K562 (cell line): Measurements from ENCODE around the gene DZIP1. TPM values are rescaled to one million over a fixed set of nuclear protein-coding genes. Genes with fewer than 3 reads are reported as not detected.

ENCODE experiments used
- ARID1B ChIP-seq: fragments of 450-650 bp; IDR thresholded peaks from 2 replicates; pipeline ENCODE4 v1.6.1; 2016; ENCODE audit warnings: antibody characterized with exemption, mild to moderate bottlenecking, inconsistent platforms
- BRCA1 ChIP-seq, 2 experiments: fragments of 450-650 bp in 1 of 2; sonication (generic) in 1 of 2; formaldehyde crosslinking in 1 of 2; IDR thresholded peaks; 2 replicates each; pipeline versions ENCODE4 v1.5.0 to v1.6.1; 2017 to 2020; ENCODE audit warnings: mild to moderate bottlenecking in 1 of 2, missing genetic modification reagents in 1 of 2
- C11orf30 ChIP-seq: fragments of 450-650 bp; IDR thresholded peaks from 2 replicates; pipeline ENCODE4 v1.6.1; 2016; ENCODE audit warnings: low read depth, mild to moderate bottlenecking
- CC2D1A ChIP-seq: fragments of 450-650 bp; IDR thresholded peaks from 2 replicates; pipeline ENCODE4 v1.6.1; 2017; ENCODE audit warnings: mild to moderate bottlenecking
- HCFC1 ChIP-seq: IDR thresholded peaks from 2 replicates; pipeline ENCODE4 v1.6.1; 2012; ENCODE audit warnings: low read depth, low read length, improper control_type of control experiment
- ILF3 ChIP-seq: fragments of 450-650 bp; IDR thresholded peaks from 2 replicates; pipeline ENCODE4 v1.6.1; 2018; ENCODE audit warnings: antibody characterized with exemption, mild to moderate bottlenecking, moderate library complexity, borderline replicate concordance
- JUND ChIP-seq, 2 experiments: IDR thresholded peaks; 2 replicates in 1 of 2; 3 replicates in 1 of 2; pipeline ENCODE4 v1.6.1; 2011; ENCODE audit warnings: borderline replicate concordance in 2 of 2, low read depth in 2 of 2, low read length in 2 of 2, improper control_type of control experiment in 1 of 2, missing biosample characterization in 1 of 2, missing genetic modification characterization in 1 of 2, missing genetic modification reagents in 1 of 2
- L3MBTL2 ChIP-seq: fragments of 450-650 bp; IDR thresholded peaks from 2 replicates; pipeline ENCODE4 v1.6.1; 2016; ENCODE audit warnings: mild to moderate bottlenecking, moderate library complexity
- NEUROD1 ChIP-seq: fragments of 150-350 bp; IDR thresholded peaks from 2 replicates; pipeline ENCODE4 v1.6.1; 2014; ENCODE audit warnings: borderline replicate concordance, low read length, low read depth; ENCODE audit not compliant: partially characterized antibody
- PHB2 ChIP-seq: fragments of 450-650 bp; IDR thresholded peaks from 2 replicates; pipeline ENCODE4 v1.6.1; 2017; ENCODE audit warnings: low read depth
- SAFB ChIP-seq: fragments of 200-400 bp; formaldehyde crosslinking; IDR thresholded peaks from 2 replicates; pipeline ENCODE4 v1.6.1; 2017; ENCODE audit warnings: low read depth, low read length, borderline replicate concordance
- SRSF9 ChIP-seq: fragments of 200-400 bp; formaldehyde crosslinking; IDR thresholded peaks from 2 replicates; pipeline ENCODE4 v1.6.1; 2017; ENCODE audit warnings: low read depth, low read length, borderline replicate concordance
- YY1 ChIP-seq, 3 experiments: IDR thresholded peaks; 2 replicates each; pipeline ENCODE4 v1.6.1; 2011; ENCODE audit warnings: low read length in 2 of 3, mild to moderate bottlenecking in 2 of 3, moderate library complexity in 2 of 3, borderline replicate concordance in 1 of 3, control low read depth in 1 of 3, low read depth in 1 of 3; ENCODE audit not compliant: insufficient read depth in 3 of 3, insufficient replicate concordance in 2 of 3, control insufficient read depth in 1 of 3, insufficient read length in 1 of 3; ENCODE audit errors: extremely low read depth in 1 of 3
- ZNF41 ChIP-seq: fragments of 250-450 bp; sonication (Bioruptor Pico); conservative IDR thresholded peaks from 2 replicates; pipeline ENCODE4 v1.4.0; 2020; ENCODE audit warnings: mild to moderate bottlenecking
- ZNF584 ChIP-seq: fragments of 200-800 bp; sonication (Bioruptor generic); IDR thresholded peaks from 2 replicates; pipeline ENCODE4 v1.6.1; 2016; ENCODE audit warnings: low read depth, mild to moderate bottlenecking, missing genetic modification characterization, missing compliant biosample characterization
- ZNF77 ChIP-seq: fragments of 250-450 bp; sonication (Bioruptor Pico); IDR thresholded peaks from 2 replicates; pipeline ENCODE4 v1.5.0; 2020
- ZNF785 ChIP-seq: fragments of 250-450 bp; sonication (Bioruptor Pico); IDR thresholded peaks from 2 replicates; pipeline ENCODE4 v1.4.0; 2020; ENCODE audit warnings: mild to moderate bottlenecking
- polyA plus RNA-seq, 8 experiments: library from polyadenylated mRNA; depleted of rRNA in 4 of 8; stranded (reverse) in 5 of 8; unstranded in 3 of 8; fragments of >200 nt; fragmentation: Nextera tagmentation in 2 of 8; fragmentation: Illumina TruSeq in 1 of 8; extraction: Ambion mirVana in 2 of 8; extraction: Trizol in 1 of 8; gene quantifications; 2 replicates each; pipeline versions ENCODE4 v1.2.1 to v1.2.3, GENCODE V29; 2011 to 2014; ENCODE audit warnings: inconsistent platforms in 1 of 8, missing spikeins in 1 of 8
- total RNA-seq, 7 experiments: library from RNA; depleted of rRNA in 6 of 7; stranded (reverse); fragments of >200 nt in 6 of 7; fragmentation: Illumina TruSeq in 2 of 7; extraction: Trizol in 2 of 7; gene quantifications; 2 replicates each; pipeline versions ENCODE4 v1.2.1 to v1.2.3, GENCODE V29; 2011 to 2021; ENCODE audit warnings: low replicate concordance in 1 of 7
- TF ChIP-seq, protein P1 (sequence below): IDR thresholded peaks from 2 replicates; pipeline ENCODE4 v1.6.1; 2014; ENCODE audit warnings: antibody characterized with exemption
- TF ChIP-seq, protein P2 (sequence below): fragments of 450-650 bp; conservative IDR thresholded peaks from 2 replicates; pipeline ENCODE4 v1.6.1; 2016; ENCODE audit warnings: missing genetic modification characterization, low read depth, mild to moderate bottlenecking, control low read depth, missing compliant biosample characterization
- TF ChIP-seq, protein P3 (sequence below): fragments of 250-450 bp; sonication (Bioruptor Pico); IDR thresholded peaks from 2 replicates; pipeline ENCODE4 v1.6.1; 2021; ENCODE audit warnings: mild to moderate bottlenecking
- TF ChIP-seq, protein P4 (sequence below), 3 experiments: IDR thresholded peaks in 2 of 3; conservative IDR thresholded peaks in 1 of 3; 2 replicates each; pipeline ENCODE4 v1.5.1; 2011 to 2012; ENCODE audit warnings: low read length in 3 of 3, mild to moderate bottlenecking in 3 of 3, control low read depth in 2 of 3, improper control_type of control experiment in 1 of 3, inconsistent platforms in 1 of 3, low read depth in 1 of 3, mixed read lengths in 1 of 3, moderate library complexity in 1 of 3; ENCODE audit not compliant: insufficient read depth in 2 of 3

DZIP1 gene
- total and polyA plus RNA-seq, 9 of the 15 experiments (the other 6 are each of a cell fraction or from before 2014, with no cell fraction given): 0.07 TPM; not detected in 8

DNA sequence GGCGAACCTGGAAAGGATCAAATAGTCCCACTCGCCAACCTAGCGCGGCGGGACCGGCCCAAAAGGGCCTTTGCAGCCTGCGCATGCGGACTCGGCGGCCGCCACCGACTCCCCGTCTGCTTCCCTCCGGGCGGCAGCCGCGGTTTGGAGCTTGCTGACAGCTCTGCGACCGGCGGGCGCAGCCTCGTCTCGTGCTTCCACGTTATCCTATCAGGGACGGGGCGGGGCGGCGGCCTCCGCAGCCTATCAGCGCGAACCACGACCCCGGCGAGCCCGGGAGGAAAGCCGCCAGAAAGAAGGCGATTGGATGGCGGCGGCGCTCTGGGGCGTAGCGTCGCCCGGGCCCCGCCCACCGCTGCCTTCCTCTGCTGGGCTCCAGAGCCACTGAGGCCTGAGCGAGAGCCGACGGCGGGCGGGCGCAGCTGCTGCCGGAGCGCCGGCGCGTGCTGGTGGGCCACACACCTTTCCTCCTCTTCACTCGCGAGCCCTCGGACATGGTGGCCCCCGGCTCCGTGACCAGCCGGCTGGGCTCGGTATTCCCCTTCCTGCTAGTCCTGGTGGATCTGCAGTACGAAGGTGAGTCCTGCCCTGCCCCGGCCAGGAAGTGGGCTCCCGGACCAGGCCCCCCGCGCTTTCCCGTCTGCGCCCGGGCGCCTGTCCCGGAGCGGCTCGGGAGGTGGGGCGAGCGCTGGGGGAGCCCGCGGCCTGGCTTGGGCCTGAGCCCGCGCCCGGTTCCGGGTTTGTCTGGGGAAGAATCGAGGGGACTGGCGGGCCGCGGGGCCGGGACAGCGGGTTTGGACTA, 32.5 kb upstream of the DZIP1 start, which contains the start of gene DNAJC3 (continued):
- TF ChIP-seq L3MBTL2 (peak; percentile 95), ARID1B (no peak), JUND (IDR thresholded peaks at IDR 0.05; ENCODE audit: borderline replicate concordance, low read depth, low read length) (no peak; the same call in 1 of the 2 replicates), JUND (tag; IDR thresholded peaks at IDR 0.05; ENCODE audit: borderline replicate concordance, low read depth, low read length) (no peak), PHB2 (no peak), ZNF41 (no peak), HCFC1 (peak; percentile 37; the same call in 1 of the 2 replicates), ILF3 (no peak), CC2D1A (no peak), ZNF77 (no peak), SRSF9 (no peak), ZNF785 (CRISPR knock-in tag) (no peak), C11orf30 (no peak), BRCA1 (IDR thresholded peaks at IDR 0.05) (no peak), BRCA1 (CRISPR knock-in tag; IDR thresholded peaks at IDR 0.05) (no peak), SAFB (no peak), ZNF584 (CRISPR knock-in tag) (no peak), NEUROD1 (peak; percentile 35), YY1 (IDR thresholded peaks at IDR 0.05; ENCODE audit: borderline replicate concordance in 1 of 3, control insufficient read depth in 1 of 3, extremely low read depth in 1 of 3, insufficient read depth in 3 of 3, insufficient read length in 1 of 3, insufficient replicate concordance in 2 of 3, low read depth in 1 of 3, low read length in 2 of 3) (peak in 2 of 3 experiments; percentile 54 to 63)
- TF ChIP-seq, protein P1, sequence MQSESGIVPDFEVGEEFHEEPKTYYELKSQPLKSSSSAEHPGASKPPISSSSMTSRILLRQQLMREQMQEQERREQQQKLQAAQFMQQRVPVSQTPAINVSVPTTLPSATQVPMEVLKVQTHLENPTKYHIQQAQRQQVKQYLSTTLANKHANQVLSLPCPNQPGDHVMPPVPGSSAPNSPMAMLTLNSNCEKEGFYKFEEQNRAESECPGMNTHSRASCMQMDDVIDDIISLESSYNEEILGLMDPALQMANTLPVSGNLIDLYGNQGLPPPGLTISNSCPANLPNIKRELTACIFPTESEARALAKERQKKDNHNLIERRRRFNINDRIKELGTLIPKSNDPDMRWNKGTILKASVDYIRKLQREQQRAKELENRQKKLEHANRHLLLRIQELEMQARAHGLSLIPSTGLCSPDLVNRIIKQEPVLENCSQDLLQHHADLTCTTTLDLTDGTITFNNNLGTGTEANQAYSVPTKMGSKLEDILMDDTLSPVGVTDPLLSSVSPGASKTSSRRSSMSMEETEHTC: 0 out of 2 replicates have a peak, but pooled peaks have one; percentile 42
- TF ChIP-seq, protein P2, sequence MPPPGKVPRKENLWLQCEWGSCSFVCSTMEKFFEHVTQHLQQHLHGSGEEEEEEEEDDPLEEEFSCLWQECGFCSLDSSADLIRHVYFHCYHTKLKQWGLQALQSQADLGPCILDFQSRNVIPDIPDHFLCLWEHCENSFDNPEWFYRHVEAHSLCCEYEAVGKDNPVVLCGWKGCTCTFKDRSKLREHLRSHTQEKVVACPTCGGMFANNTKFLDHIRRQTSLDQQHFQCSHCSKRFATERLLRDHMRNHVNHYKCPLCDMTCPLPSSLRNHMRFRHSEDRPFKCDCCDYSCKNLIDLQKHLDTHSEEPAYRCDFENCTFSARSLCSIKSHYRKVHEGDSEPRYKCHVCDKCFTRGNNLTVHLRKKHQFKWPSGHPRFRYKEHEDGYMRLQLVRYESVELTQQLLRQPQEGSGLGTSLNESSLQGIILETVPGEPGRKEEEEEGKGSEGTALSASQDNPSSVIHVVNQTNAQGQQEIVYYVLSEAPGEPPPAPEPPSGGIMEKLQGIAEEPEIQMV (tag): no peak
- TF ChIP-seq, protein P3, sequence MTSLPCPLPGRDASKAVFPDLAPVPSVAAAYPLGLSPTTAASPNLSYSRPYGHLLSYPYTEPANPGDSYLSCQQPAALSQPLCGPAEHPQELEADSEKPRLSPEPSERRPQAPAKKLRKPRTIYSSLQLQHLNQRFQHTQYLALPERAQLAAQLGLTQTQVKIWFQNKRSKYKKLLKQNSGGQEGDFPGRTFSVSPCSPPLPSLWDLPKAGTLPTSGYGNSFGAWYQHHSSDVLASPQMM: no peak
- TF ChIP-seq, protein P4, sequence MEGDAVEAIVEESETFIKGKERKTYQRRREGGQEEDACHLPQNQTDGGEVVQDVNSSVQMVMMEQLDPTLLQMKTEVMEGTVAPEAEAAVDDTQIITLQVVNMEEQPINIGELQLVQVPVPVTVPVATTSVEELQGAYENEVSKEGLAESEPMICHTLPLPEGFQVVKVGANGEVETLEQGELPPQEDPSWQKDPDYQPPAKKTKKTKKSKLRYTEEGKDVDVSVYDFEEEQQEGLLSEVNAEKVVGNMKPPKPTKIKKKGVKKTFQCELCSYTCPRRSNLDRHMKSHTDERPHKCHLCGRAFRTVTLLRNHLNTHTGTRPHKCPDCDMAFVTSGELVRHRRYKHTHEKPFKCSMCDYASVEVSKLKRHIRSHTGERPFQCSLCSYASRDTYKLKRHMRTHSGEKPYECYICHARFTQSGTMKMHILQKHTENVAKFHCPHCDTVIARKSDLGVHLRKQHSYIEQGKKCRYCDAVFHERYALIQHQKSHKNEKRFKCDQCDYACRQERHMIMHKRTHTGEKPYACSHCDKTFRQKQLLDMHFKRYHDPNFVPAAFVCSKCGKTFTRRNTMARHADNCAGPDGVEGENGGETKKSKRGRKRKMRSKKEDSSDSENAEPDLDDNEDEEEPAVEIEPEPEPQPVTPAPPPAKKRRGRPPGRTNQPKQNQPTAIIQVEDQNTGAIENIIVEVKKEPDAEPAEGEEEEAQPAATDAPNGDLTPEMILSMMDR (IDR thresholded peaks at IDR 0.05 in 2 of 3, conservative IDR thresholded peaks at IDR 0.05 in 1 of 3; ENCODE audit: insufficient read depth in 2 of 3, low read depth in 1 of 3, low read length in 3 of 3): no peak
